ENCODE measurements around the gene GPR83. TPM values are rescaled to one million over a fixed set of nuclear protein-coding genes. Genes with fewer than 3 reads are reported as not detected.

The GPR83 gene
- total RNA-seq, 2 experiments from 2014 or later, result 0.05 to 0.09 TPM

DNA sequence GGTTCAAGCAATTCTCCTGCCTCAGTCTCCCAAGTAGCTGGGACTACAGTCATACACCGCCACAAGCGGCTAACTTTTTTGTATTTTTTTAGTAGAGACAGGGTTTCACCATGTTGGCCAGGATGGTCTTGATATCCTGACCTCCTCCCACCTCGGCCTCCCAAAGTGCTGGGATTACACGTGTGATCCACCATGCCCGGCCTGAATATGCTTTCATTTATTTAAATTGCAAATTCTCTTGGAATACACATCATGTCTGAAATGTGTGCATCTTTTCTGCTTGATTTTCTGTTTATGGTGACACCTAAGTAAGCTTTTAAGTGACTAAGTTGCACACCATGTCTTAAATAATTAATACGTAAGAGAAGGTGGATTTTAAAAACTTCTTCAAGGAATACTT is 65.2 kb downstream of the GPR83 start:
- Mint-ChIP-seq H3K27me3 (peaks cover 3% of the 10 kb centered on the region), H3K4me3 (no peak overlapping the region), H3K36me3 (no peaks in the 10 kb centered on the region), H3K9me3 (ENCODE audit: low read depth) (peaks cover 3% of the 10 kb centered on the region), H3K4me1 (no peaks in the 10 kb centered on the region), H3K27ac (no peak overlapping the region)
- ATAC-seq (no peak), DNase-seq (no peak)
- CTCF ChIA-PET, result no interaction called here

GRCh38 chr11:94332814-94333213 is 68.4 kb downstream of the GPR83 start:
- DNase-seq (no peak), ATAC-seq (no peak)
- H3K4me3 Mint-ChIP-seq, result no peak overlapping the region
- no peaks in the 10 kb centered on the region for H3K36me3 Mint-ChIP-seq
- H3K4me1 Mint-ChIP-seq, result no peaks in the 10 kb centered on the region
- CTCF ChIA-PET, result interaction anchor here (1.2 to 1.5 kb wide), 2 partner anchors 24 to 172 kb away, joined by 3 read pairs; no protein-coding TSS in a partner anchor
- H3K27ac Mint-ChIP-seq, result no peak overlapping the region
- H3K9me3 Mint-ChIP-seq (ENCODE audit: low read depth), result no peaks in the 10 kb centered on the region
- H3K27me3 Mint-ChIP-seq, result peaks cover 3% of the 10 kb centered on the region

DNA sequence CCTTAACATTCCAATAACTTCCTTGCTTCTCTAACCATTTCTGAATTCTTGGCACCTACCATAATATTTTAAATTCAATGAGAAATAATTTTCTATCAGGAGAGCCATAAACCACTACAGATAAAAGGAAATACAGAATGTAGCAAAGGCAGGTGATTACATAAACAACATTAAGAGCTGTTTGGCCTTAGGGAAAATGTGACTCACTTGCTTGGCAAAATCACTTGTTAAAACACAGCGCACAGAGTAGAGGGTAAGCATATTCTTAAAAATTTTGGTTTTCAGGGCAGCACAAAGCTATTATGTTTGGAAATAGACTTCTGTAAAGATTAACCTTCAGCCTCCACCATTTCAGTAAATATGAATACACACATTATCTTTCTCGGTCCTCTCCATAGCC is 70.4 kb downstream of the GPR83 start:
- Mint-ChIP-seq H3K27ac (no peak overlapping the region), H3K36me3 (no peaks in the 10 kb centered on the region), H3K4me1 (no peaks in the 10 kb centered on the region), H3K9me3 (ENCODE audit: low read depth) (no peaks in the 10 kb centered on the region), H3K27me3 (peaks cover 7% of the 10 kb centered on the region), H3K4me3 (no peak overlapping the region)
- DNase-seq, result no peak
- ATAC-seq, result no peak
- CTCF ChIA-PET, result no interaction called here

DNA sequence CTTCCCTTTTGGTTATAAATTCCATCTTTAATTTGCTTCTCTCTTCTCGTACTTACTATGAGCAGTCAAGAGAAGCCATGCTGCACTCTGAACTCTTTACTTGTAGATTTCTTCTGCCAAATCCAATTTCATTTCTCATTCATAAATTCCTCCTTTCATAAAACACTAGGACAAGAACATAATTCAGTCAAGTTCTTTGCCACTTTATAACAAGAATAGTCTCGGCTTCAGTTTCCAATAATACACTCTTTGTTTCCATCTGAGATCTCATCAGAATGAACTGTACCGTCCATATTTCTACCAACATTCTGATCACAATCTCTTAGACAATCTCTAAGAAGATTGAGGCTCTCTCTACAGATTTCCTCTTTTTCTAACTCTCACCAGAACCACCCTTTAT is 71.7 kb downstream of the GPR83 start:
- Mint-ChIP-seq H3K4me3 (no peak overlapping the region), H3K36me3 (no peaks in the 10 kb centered on the region), H3K27me3 (peaks cover 7% of the 10 kb centered on the region), H3K9me3 (ENCODE audit: low read depth) (no peaks in the 10 kb centered on the region), H3K4me1 (no peaks in the 10 kb centered on the region), H3K27ac (no peak overlapping the region)
- DNase-seq, result no peak
- ATAC-seq, result no peak
- CTCF ChIA-PET, result no interaction called here

- Mint-ChIP-seq H3K4me3 (no peak overlapping the region), H3K27me3 (peaks cover 7% of the 10 kb centered on the region), H3K9me3 (ENCODE audit: low read depth) (no peaks in the 10 kb centered on the region), H3K36me3 (no peaks in the 10 kb centered on the region), H3K4me1 (no peaks in the 10 kb centered on the region), H3K27ac (no peak overlapping the region)
- no peak for DNase-seq
- CTCF ChIA-PET, result no interaction called here
- no peak for ATAC-seq
These were observed 72.6 kb downstream of the GPR83 start for GRCh38 chr11:94328587-94329080.

Other genes with a start within 250 kb of the GPR83 start
- not detected for gene IZUMO1R, start 96.8 kb downstream of the GPR83 start, total RNA-seq
- 10 to 100 TPM; 45.1 to 46.2 TPM for gene MRE11, start 92.4 kb upstream of the GPR83 start, total RNA-seq
- 10 to 100 TPM; 23.9 to 31.9 TPM for gene ANKRD49, start 92.6 kb upstream of the GPR83 start, total RNA-seq
- gene C11orf97, start 111.0 kb upstream of the GPR83 start, total RNA-seq, result not detected
- gene FUT4, start 142.5 kb upstream of the GPR83 start, total RNA-seq, result 1 to 10 TPM; 5.8 to 6.5 TPM
- gene PIWIL4, start 165.9 kb upstream of the GPR83 start, total RNA-seq, result under 1 TPM; 0.75 to 0.79 TPM

All from activated CD8-positive, alpha-beta memory T cell treated with anti-CD3 and anti-CD28 coated beads, Interleukin-2, amount 10 ng/mL, durations not matched to agents 7 days and 5 days (primary cell).